RWPE2 (cell line): ENCODE measurements around the gene SFRP2.

Experiments used
- ATAC-seq: fragments of 200-7000 bp; cut with Tn5 transposase; 3 replicates; pipeline ENCODE4 v1.9.1; 2021; ENCODE audit warnings: low read depth
- DNase-seq: peaks from one replicate; pipeline ENCODE4 v3.0.0-alpha.2; 2020; ENCODE audit warnings: low spot score
- H3K27ac ChIP-seq: fragments of 450-650 bp; 2 replicates; pipeline ENCODE4 v1.5.1; 2017; ENCODE audit warnings: mild to moderate bottlenecking; ENCODE audit not compliant: poor library complexity, severe bottlenecking
- H3K27me3 ChIP-seq: fragments of 250-450 bp; sonication (Bioruptor Pico); 2 replicates; pipeline ENCODE4 v1.5.1; 2021; ENCODE audit warnings: mild to moderate bottlenecking, moderate library complexity; ENCODE audit not compliant: insufficient read depth, poor library complexity, severe bottlenecking
- H3K36me3 ChIP-seq: fragments of 250-450 bp; sonication (Bioruptor Pico); 2 replicates; pipeline ENCODE4 v1.5.1; 2020; ENCODE audit warnings: low read depth, mild to moderate bottlenecking, moderate library complexity
- H3K4me1 ChIP-seq: fragments of 250-450 bp; sonication (Bioruptor Pico); 2 replicates; pipeline ENCODE4 v1.5.1; 2021; ENCODE audit warnings: mild to moderate bottlenecking, moderate library complexity; ENCODE audit not compliant: insufficient read depth, poor library complexity, severe bottlenecking
- H3K4me3 ChIP-seq: fragments of 250-450 bp; sonication (Bioruptor Pico); 2 replicates; pipeline ENCODE4 v1.5.1; 2021; ENCODE audit warnings: mild to moderate bottlenecking, moderate library complexity; ENCODE audit not compliant: severe bottlenecking
- H3K9me3 ChIP-seq: fragments of 250-450 bp; sonication (Bioruptor Pico); 2 replicates; pipeline ENCODE4 v1.5.1; 2021; ENCODE audit warnings: mild to moderate bottlenecking, moderate library complexity; ENCODE audit not compliant: severe bottlenecking
- TF ChIP-seq, protein P1 (sequence below): fragments of 450-650 bp; IDR thresholded peaks from one replicate; pipeline ENCODE4 v1.5.1; 2017; ENCODE audit warnings: mild to moderate bottlenecking, moderate library complexity; ENCODE audit not compliant: poor library complexity, severe bottlenecking

SFRP2 gene

DNA sequence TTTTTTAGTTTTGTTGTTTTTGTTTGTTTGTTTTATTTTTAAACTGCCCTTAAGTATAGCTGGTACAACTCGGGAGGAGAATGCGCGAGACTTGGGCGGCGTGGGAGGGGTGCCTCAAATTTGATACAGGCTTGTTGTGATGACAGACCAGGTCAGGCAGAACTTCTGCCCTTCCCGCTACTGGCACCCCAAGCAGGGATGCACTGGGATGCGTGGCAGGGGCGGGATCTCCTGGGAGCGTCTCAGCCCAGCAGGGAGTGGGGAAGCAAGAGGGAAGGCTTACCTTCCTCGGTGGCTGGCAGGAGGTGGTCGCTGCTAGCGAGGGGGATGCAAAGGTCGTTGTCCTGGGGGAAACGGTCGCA lies 851 bp downstream of the SFRP2 start:
- no peak overlapping the region for H3K27ac ChIP-seq
- no peak for DNase-seq
- no peak for ATAC-seq
- no peaks in the 10 kb centered on the region for H3K4me1 ChIP-seq
- no peaks in the 10 kb centered on the region for H3K9me3 ChIP-seq
- peaks cover 78% of the 10 kb centered on the region for H3K27me3 ChIP-seq
- no peak overlapping the region for H3K4me3 ChIP-seq
- H3K36me3 ChIP-seq = no peaks in the 10 kb centered on the region
- TF ChIP-seq, protein P1, sequence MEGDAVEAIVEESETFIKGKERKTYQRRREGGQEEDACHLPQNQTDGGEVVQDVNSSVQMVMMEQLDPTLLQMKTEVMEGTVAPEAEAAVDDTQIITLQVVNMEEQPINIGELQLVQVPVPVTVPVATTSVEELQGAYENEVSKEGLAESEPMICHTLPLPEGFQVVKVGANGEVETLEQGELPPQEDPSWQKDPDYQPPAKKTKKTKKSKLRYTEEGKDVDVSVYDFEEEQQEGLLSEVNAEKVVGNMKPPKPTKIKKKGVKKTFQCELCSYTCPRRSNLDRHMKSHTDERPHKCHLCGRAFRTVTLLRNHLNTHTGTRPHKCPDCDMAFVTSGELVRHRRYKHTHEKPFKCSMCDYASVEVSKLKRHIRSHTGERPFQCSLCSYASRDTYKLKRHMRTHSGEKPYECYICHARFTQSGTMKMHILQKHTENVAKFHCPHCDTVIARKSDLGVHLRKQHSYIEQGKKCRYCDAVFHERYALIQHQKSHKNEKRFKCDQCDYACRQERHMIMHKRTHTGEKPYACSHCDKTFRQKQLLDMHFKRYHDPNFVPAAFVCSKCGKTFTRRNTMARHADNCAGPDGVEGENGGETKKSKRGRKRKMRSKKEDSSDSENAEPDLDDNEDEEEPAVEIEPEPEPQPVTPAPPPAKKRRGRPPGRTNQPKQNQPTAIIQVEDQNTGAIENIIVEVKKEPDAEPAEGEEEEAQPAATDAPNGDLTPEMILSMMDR = no peak

DNA sequence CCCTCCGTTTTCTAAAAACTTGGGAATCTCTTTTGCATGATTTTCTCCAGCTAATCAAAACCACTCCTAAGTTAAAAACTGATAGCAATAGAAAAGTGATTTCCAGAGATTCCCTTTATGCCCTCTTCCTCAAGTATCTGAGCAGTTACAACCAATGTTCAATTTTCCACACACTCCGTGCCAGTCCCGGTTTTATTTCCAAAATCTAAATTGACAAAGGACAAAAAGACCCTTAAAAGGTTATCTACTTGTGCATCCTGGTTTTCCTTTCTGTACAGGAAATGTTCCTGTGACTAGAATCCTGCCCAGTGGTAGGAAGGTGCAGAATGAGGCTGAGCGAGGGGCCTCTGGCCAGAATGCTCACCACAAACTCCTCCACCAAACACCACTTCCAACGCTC lies 1.3 kb downstream of the SFRP2 start:
- DNase-seq (no peak), ATAC-seq (no peak)
- Histone ChIP-seq H3K27ac (no peak overlapping the region), H3K9me3 (no peaks in the 10 kb centered on the region), H3K36me3 (no peaks in the 10 kb centered on the region), H3K4me1 (peaks cover 1% of the 10 kb centered on the region), H3K27me3 (peaks cover 73% of the 10 kb centered on the region), H3K4me3 (no peak overlapping the region)
- TF ChIP-seq, protein P1 = no peak

DNA sequence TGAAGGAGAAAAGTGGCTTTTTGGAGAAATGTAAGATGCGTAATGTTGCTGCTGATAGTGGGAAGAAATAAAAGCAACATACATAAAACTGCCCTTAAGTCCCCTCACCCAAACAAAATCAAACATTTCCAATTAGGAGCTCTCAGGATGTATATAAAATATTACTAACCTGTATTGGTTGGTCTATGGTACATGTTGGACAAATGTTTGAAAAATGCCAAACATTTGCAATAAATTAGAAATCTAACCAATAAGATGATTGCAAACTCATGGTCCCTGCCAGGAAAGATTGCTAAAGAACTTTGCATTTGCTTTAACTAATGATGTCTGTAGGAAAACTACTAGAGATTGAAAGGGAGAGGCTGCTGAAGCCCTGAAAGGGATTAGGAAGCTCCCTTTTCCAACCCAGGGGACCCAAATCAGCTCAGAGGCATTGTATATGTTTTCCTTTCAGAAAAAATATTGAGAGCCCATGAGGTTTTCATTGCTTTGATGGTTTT lies 1.8 kb downstream of the SFRP2 start:
- Histone ChIP-seq H3K27me3 (peaks cover 68% of the 10 kb centered on the region), H3K36me3 (no peaks in the 10 kb centered on the region), H3K27ac (no peak overlapping the region), H3K4me3 (no peak overlapping the region), H3K4me1 (peaks cover 6% of the 10 kb centered on the region), H3K9me3 (no peaks in the 10 kb centered on the region)
- ATAC-seq (no peak), DNase-seq (no peak)
- TF ChIP-seq, protein P1 = no peak

DNA sequence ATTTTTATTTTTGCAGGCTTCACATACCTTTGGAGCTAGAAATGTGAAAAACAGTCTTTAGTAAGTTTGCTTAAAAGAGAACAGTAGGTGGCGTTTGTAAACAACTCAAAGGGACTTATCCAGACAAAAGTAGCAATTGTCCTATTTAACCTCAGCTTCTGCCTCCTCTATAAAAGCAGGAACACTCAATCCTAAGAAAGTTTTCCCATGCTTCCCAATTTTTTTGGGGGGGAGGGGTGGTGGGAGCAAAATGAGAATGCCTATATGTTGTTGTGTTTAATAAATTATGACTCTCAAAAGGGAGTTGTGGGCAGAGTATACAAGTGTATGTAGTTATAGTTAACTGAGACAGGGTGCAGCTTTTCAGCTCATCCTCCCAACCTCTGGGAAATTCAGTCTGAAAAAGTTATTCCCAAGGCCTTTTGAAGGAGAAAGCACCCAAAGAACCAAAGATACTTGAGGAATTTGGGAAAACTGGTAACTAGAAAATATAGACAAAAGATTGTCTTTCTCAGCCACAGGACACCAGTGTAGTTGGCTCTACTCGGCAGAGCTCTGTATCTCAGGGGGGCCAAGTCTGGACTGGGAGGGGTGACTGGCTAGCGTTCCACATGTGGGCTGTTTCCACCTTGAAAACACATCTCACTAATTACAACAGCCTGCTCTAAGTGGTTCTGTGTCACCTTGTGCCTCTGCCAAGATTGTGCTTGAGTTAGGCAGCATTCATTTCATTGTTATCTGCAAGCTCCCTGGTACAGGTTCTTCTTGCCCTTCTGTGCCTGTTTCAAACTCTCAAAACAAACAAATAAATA lies 2.8 kb downstream of the SFRP2 start:
- Histone ChIP-seq H3K9me3 (no peaks in the 10 kb centered on the region), H3K4me3 (no peak overlapping the region), H3K36me3 (no peaks in the 10 kb centered on the region), H3K27me3 (peaks cover 59% of the 10 kb centered on the region), H3K27ac (no peak overlapping the region), H3K4me1 (peaks cover 11% of the 10 kb centered on the region)
- DNase-seq (no peak), ATAC-seq (no peak)
- TF ChIP-seq, protein P1 = peak; percentile 72

DNA sequence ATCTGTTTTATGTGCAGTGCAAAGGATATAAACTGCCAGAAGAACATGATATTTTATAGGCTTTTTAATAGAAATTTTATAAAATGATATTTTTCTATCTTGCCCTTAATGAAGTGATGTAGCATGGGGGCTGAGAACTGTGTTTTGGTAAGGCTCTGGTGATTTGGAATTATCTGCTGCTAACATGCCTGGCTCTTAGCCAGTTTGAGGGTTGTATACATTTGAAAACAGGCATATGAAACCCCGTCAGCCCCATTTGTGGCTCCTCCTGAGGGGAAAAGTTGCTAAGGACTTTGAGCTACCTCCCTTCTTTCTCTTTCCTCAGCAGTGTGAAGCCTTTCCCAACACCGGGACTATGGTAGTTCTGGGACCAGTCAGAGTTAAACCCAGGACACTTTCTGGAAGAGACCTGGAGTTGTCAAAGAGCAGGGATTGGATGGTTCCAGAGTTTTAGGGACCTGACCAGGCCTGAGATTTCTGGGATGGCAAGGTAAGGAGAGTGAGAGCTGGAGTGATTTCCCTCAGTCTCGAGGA lies 4.7 kb downstream of the SFRP2 start:
- H3K4me3 ChIP-seq = no peak overlapping the region
- no peaks in the 10 kb centered on the region for H3K36me3 ChIP-seq
- ATAC-seq = no peak
- H3K27ac ChIP-seq = no peak overlapping the region
- H3K27me3 ChIP-seq = peaks cover 40% of the 10 kb centered on the region
- H3K4me1 ChIP-seq = peaks cover 11% of the 10 kb centered on the region
- no peaks in the 10 kb centered on the region for H3K9me3 ChIP-seq
- TF ChIP-seq, protein P1 = no peak
- DNase-seq = no peak
